CD14-positive monocyte (primary cell): ENCODE measurements around the gene CPA3. TPM values are rescaled to one million over a fixed set of nuclear protein-coding genes. Genes with fewer than 3 reads are reported as not detected.

Experiments used
- DNase-seq, 3 donors: peaks; one replicate each; pipeline ENCODE4 v3.0.0-alpha.2; 2011 to 2022
- H2AFZ ChIP-seq: 2 replicates; pipeline ENCODE4 v1.6.0; 2012; ENCODE audit warnings: mild to moderate bottlenecking, low read depth, low read length, inconsistent platforms; ENCODE audit not compliant: insufficient read depth, poor library complexity, severe bottlenecking
- H3K27ac ChIP-seq, 2 donors: 1 replicate in 1 of 2; 2 replicates in 1 of 2; pipeline ENCODE4 v1.5.1; 2012 to 2013; ENCODE audit warnings: low read length in 2 of 2, control low read depth in 1 of 2, inconsistent platforms in 1 of 2, low read depth in 1 of 2, mild to moderate bottlenecking in 1 of 2
- H3K27me3 ChIP-seq, 2 donors: one replicate each; pipeline versions ENCODE4 v1.6.0 to v1.6.1; 2011 to 2013; ENCODE audit warnings: low read length in 2 of 2; ENCODE audit not compliant: control insufficient read depth in 2 of 2, insufficient read depth in 2 of 2
- H3K36me3 ChIP-seq, 2 donors: replicated peaks in 1 of 2; 1 replicate in 1 of 2; 2 replicates in 1 of 2; pipeline versions ENCODE4 v1.5.1 to v1.6.1; 2012 to 2013; ENCODE audit warnings: low read length in 2 of 2, control low read depth in 1 of 2, inconsistent platforms in 1 of 2, mild to moderate bottlenecking in 1 of 2; ENCODE audit not compliant: insufficient read depth in 2 of 2, control insufficient read depth in 1 of 2
- H3K4me1 ChIP-seq, 2 donors: 1 replicate in 1 of 2; 2 replicates in 1 of 2; pipeline versions ENCODE4 v1.5.1 to v1.6.1; 2012 to 2013; ENCODE audit warnings: low read length in 2 of 2, control low read depth in 1 of 2, inconsistent platforms in 1 of 2, mild to moderate bottlenecking in 1 of 2, moderate library complexity in 1 of 2; ENCODE audit not compliant: insufficient read depth in 2 of 2, control insufficient read depth in 1 of 2
- H3K4me2 ChIP-seq: replicated peaks from 2 replicates; pipeline ENCODE3; 2012; ENCODE audit warnings: low read length, moderate library complexity, mild to moderate bottlenecking; ENCODE audit not compliant: poor library complexity, severe bottlenecking; ENCODE audit errors: extremely low read depth
- H3K4me3 ChIP-seq, 3 experiments: fragments of 200-600 bp in 1 of 3; sonication (generic) in 1 of 3; replicated peaks in 1 of 3; 1 replicate in 2 of 3; 2 replicates in 1 of 3; pipeline ENCODE4 v1.5.1; 2011 to 2013; ENCODE audit warnings: low read length in 3 of 3, mild to moderate bottlenecking in 3 of 3, control low read depth in 2 of 3, low read depth in 2 of 3, inconsistent platforms in 1 of 3, moderate library complexity in 1 of 3
- H3K79me2 ChIP-seq: 2 replicates; pipeline ENCODE4 v1.6.0; 2012; ENCODE audit warnings: mild to moderate bottlenecking, control low read depth, inconsistent platforms, low read length, moderate library complexity; ENCODE audit not compliant: insufficient read depth
- H3K9ac ChIP-seq: 2 replicates; pipeline ENCODE4 v1.6.0; 2017; ENCODE audit warnings: low read length, mild to moderate bottlenecking; ENCODE audit not compliant: insufficient read depth, poor library complexity, severe bottlenecking
- H3K9me3 ChIP-seq, 2 donors: replicated peaks in 1 of 2; 1 replicate in 1 of 2; 2 replicates in 1 of 2; pipeline versions ENCODE4 v1.5.1 to v1.6.1; 2012 to 2013; ENCODE audit warnings: low read length in 2 of 2, control low read depth in 1 of 2; ENCODE audit not compliant: control insufficient read depth in 1 of 2, insufficient read depth in 1 of 2
- H4K20me1 ChIP-seq: 2 replicates; pipeline ENCODE4 v1.6.0; 2012; ENCODE audit warnings: mild to moderate bottlenecking, low read length, control low read depth, moderate library complexity; ENCODE audit not compliant: insufficient read depth
- H3K27ac Mint-ChIP-seq, 7 donors: one replicate each; pipeline ENCODE4 v1.8.0; 2020; ENCODE audit warnings: mild to moderate bottlenecking in 7 of 7, mixed read lengths in 7 of 7, moderate library complexity in 6 of 7, inconsistent platforms in 2 of 7
- H3K27me3 Mint-ChIP-seq, 3 donors: one replicate each; pipeline ENCODE4 v1.8.0; 2021 to 2022; ENCODE audit warnings: low read depth in 3 of 3, mild to moderate bottlenecking in 3 of 3, mixed read lengths in 3 of 3, moderate library complexity in 3 of 3, inconsistent platforms in 1 of 3
- H3K36me3 Mint-ChIP-seq, 2 donors: one replicate each; pipeline ENCODE4 v1.8.0; 2020; ENCODE audit warnings: mixed read lengths in 2 of 2, inconsistent platforms in 1 of 2, mild to moderate bottlenecking in 1 of 2
- H3K4me1 Mint-ChIP-seq: one replicate; pipeline ENCODE4 v1.8.0; 2020; ENCODE audit warnings: mild to moderate bottlenecking, mixed read lengths
- H3K4me3 Mint-ChIP-seq, 2 donors: one replicate each; pipeline ENCODE4 v1.8.0; 2020; ENCODE audit warnings: mild to moderate bottlenecking in 2 of 2, mixed read lengths in 2 of 2, moderate library complexity in 1 of 2
- H3K9me3 Mint-ChIP-seq, 7 donors: one replicate each; pipeline ENCODE4 v1.8.0; 2020 to 2022; ENCODE audit warnings: mixed read lengths in 7 of 7, mild to moderate bottlenecking in 6 of 7, moderate library complexity in 6 of 7, inconsistent platforms in 2 of 7
- CTCF ChIP-seq: fragments of 200-600 bp; IDR thresholded peaks from one replicate; pipeline ENCODE4 v1.8.0; 2022; ENCODE audit warnings: antibody characterized with exemption, mild to moderate bottlenecking
- WGBS: methylation state at CpG from one replicate; pipeline ENCODE4 v1.1.5; 2013; ENCODE audit warnings: missing lambda C conversion rate; ENCODE audit not compliant: insufficient coverage; 5-methylcytosine and 5-hydroxymethylcytosine counted together
- intact Hi-C, 2 donors: fragments of 100-400 bp; cut with micrococcal nuclease; formaldehyde crosslinking; loops; one replicate each; pipeline versions ENCODE4 v1.15.0 to v1.15.1; 2023
- polyA plus RNA-seq, 3 donors: library from polyadenylated mRNA; depleted of rRNA in 1 of 3; unstranded in 2 of 3; stranded (reverse) in 1 of 3; fragments of 300-500 nt in 2 of 3; fragments of >200 nt in 1 of 3; fragmentation: Illumina TruSeq in 2 of 3; gene quantifications; 1 replicate in 2 of 3; 2 replicates in 1 of 3; pipeline ENCODE4 v1.2.3, GENCODE V29; 2012 to 2021

CPA3 gene
- polyA plus RNA-seq, 3 donors = not detected

GRCh38 chr3:148840451-148840850, 24.6 kb upstream of the CPA3 start:
- no peak overlapping the region for H3K27ac Mint-ChIP-seq
- Histone ChIP-seq H4K20me1 (no peaks in the 10 kb centered on the region), H3K79me2 (no peaks in the 10 kb centered on the region), H3K4me3 (no peak overlapping the region), H3K4me1 (no peaks in the 10 kb centered on the region), H3K36me3 (no peaks in the 10 kb centered on the region), H3K9ac (no peak overlapping the region), H3K27me3 (no peaks in the 10 kb centered on the region), H2AFZ (no peak overlapping the region), H3K9me3 (no peaks in the 10 kb centered on the region), H3K4me2 (no peak overlapping the region), H3K27ac (no peak overlapping the region)
- H3K9me3 Mint-ChIP-seq = peaks cover 0 to 2% (median 0%) of the 10 kb centered on the region in 7 donors
- WGBS = 100% methylated on average over 1 of the region's 4 CpGs
- H3K4me3 Mint-ChIP-seq = no peak overlapping the region
- intact Hi-C loops = no loop called here
- TF ChIP-seq CTCF = no peak
- H3K27me3 Mint-ChIP-seq = no peaks in the 10 kb centered on the region
- DNase-seq = no peak
- no peaks in the 10 kb centered on the region for H3K4me1 Mint-ChIP-seq
- no peaks in the 10 kb centered on the region for H3K36me3 Mint-ChIP-seq

GRCh38 chr3:148845756-148846395, 19.2 kb upstream of the CPA3 start:
- Histone ChIP-seq H2AFZ (no peak overlapping the region), H3K27me3 (no peaks in the 10 kb centered on the region), H3K36me3 (no peaks in the 10 kb centered on the region), H4K20me1 (no peaks in the 10 kb centered on the region), H3K27ac (no peak overlapping the region), H3K9me3 (no peaks in the 10 kb centered on the region), H3K79me2 (no peaks in the 10 kb centered on the region), H3K9ac (no peak overlapping the region), H3K4me3 (no peak overlapping the region), H3K4me1 (no peaks in the 10 kb centered on the region), H3K4me2 (no peak overlapping the region)
- Mint-ChIP-seq H3K9me3 (no peaks in the 10 kb centered on the region), H3K4me1 (peaks cover 3% of the 10 kb centered on the region), H3K27ac (no peak overlapping the region), H3K27me3 (no peaks in the 10 kb centered on the region), H3K36me3 (no peaks in the 10 kb centered on the region), H3K4me3 (no peak overlapping the region)
- no peak for TF ChIP-seq CTCF
- no CpG with 5 or more reads among the region's 2 CpGs for WGBS
- DNase-seq = no peak
- intact Hi-C loops = no loop called here
